Measurements from ENCODE around the gene RNF151.
"Not testable (repeated sequence)": the region's sequence is repeated elsewhere in the genome, so short reads cannot be mapped to it uniquely, and the experiment has no call there.

The RNF151 gene

GRCh38 chr16:1939833-1940232, 26.8 kb upstream of the RNF151 start:
- DNase-seq, result not testable (repeated sequence)

GRCh38 chr16:1940273-1941161, 26.1 kb upstream of the RNF151 start:
- no peak for DNase-seq

- DNase-seq, result no peak
Observed at GRCh38 chr16:1941162-1942046, 25.3 kb upstream of the RNF151 start.

- DNase-seq, result no peak
Observed at GRCh38 chr16:1942047-1942809, 24.4 kb upstream of the RNF151 start.

- peak; percentile 99 for DNase-seq
Observed at GRCh38 chr16:1942810-1943726, 23.6 kb upstream of the RNF151 start, which contains the start of gene MSRB1. MSRB1 (minus strand) TSS chr16:1943199; CDS start chr16:1943156, 43 bp downstream.

- no peak for DNase-seq
Observed at GRCh38 chr16:1944612-1945199, 21.9 kb upstream of the RNF151 start.

GRCh38 chr16:1945559-1946391, 20.9 kb upstream of the RNF151 start:
- no peak for DNase-seq

- DNase-seq, result no peak
Observed at GRCh38 chr16:1946495-1947368, 19.9 kb upstream of the RNF151 start.

- no peak for DNase-seq
Observed at GRCh38 chr16:1947369-1947670, 19.3 kb upstream of the RNF151 start.

GRCh38 chr16:1949507-1949906, 17.1 kb upstream of the RNF151 start:
- DNase-seq, result no peak

- DNase-seq, result no peak
Observed at GRCh38 chr16:1950047-1950446, 16.6 kb upstream of the RNF151 start.

- DNase-seq, result no peak
Observed at GRCh38 chr16:1950559-1950958, 16.1 kb upstream of the RNF151 start.

GRCh38 chr16:1953734-1954133, 12.9 kb upstream of the RNF151 start:
- no peak for DNase-seq

- DNase-seq, result not testable (repeated sequence)
Observed at GRCh38 chr16:1957434-1958142, 9.1 kb upstream of the RNF151 start.

GRCh38 chr16:1958143-1958491, 8.5 kb upstream of the RNF151 start:
- not testable (repeated sequence) for DNase-seq

- DNase-seq, result no peak
Observed at GRCh38 chr16:1958715-1959268, 7.9 kb upstream of the RNF151 start.

- DNase-seq, result peak; percentile 91
Observed at GRCh38 chr16:1959269-1960039, 7.2 kb upstream of the RNF151 start, which contains the start of gene NDUFB10. NDUFB10 (plus strand) TSS chr16:1959538; CDS start chr16:1959625, 87 bp downstream.
